ENCODE data around the gene SPDYE6.

DNA sequence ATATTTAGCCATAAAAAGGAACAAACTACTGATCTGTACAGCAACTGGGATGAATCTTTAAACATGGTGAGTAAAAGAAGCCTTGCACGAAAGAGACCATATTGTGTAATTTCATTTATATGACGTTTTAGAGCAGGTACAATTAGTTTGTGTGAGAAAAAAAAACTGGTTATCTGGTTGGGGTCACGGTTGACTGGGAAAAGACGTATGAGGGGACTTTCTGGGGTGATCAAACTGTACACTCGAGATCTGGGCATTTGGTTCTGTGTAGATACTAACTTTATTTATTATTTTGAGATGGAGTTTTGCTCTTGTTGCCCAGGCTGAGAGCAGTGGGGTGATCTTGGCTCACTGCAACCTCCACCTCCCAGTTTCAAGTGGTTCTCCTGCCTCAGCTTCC, 44.1 kb upstream of the SPDYE6 start:
- TF ChIP-seq, protein P1, sequence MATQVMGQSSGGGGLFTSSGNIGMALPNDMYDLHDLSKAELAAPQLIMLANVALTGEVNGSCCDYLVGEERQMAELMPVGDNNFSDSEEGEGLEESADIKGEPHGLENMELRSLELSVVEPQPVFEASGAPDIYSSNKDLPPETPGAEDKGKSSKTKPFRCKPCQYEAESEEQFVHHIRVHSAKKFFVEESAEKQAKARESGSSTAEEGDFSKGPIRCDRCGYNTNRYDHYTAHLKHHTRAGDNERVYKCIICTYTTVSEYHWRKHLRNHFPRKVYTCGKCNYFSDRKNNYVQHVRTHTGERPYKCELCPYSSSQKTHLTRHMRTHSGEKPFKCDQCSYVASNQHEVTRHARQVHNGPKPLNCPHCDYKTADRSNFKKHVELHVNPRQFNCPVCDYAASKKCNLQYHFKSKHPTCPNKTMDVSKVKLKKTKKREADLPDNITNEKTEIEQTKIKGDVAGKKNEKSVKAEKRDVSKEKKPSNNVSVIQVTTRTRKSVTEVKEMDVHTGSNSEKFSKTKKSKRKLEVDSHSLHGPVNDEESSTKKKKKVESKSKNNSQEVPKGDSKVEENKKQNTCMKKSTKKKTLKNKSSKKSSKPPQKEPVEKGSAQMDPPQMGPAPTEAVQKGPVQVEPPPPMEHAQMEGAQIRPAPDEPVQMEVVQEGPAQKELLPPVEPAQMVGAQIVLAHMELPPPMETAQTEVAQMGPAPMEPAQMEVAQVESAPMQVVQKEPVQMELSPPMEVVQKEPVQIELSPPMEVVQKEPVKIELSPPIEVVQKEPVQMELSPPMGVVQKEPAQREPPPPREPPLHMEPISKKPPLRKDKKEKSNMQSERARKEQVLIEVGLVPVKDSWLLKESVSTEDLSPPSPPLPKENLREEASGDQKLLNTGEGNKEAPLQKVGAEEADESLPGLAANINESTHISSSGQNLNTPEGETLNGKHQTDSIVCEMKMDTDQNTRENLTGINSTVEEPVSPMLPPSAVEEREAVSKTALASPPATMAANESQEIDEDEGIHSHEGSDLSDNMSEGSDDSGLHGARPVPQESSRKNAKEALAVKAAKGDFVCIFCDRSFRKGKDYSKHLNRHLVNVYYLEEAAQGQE (IDR thresholded peaks at IDR 0.05; ENCODE audit: insufficient read depth in 1 of 2, low read depth in 2 of 2, low read length in 2 of 2), result no peak
- TF ChIP-seq TAF1 (IDR thresholded peaks at IDR 0.05; ENCODE audit: borderline replicate concordance, insufficient read depth, low read length), result no peak
- TF ChIP-seq POLR2AphosphoS5 (IDR thresholded peaks at IDR 0.05; ENCODE audit: low read depth, low read length), result no peak
- TF ChIP-seq SIN3A (IDR thresholded peaks at IDR 0.05; ENCODE audit: borderline replicate concordance, insufficient read depth, low read length), result no peak

Measured in PFSK-1 (cell line).